ENCODE data around the gene DNAJC6.

DNA sequence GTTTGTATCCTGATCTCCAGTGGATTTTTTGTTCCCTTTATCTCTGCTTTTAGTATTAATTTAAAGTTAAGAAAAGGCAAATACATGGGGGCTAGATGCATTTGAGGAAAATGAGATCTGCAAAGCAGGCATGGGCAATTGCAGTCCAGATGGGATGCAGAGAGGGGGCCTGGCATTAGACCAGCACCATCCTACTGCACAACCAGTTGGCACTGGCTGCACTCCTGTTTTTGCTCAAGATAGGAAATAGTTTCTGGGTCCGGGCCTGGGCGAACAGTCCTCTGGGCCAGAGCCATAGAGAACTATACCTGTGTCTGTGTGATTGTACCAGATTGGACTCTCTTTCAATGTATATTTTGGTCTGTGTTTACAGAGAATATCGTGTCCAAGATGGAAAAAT lies 77.1 kb downstream of the DNAJC6 start:
- TF ChIP-seq, protein P1, sequence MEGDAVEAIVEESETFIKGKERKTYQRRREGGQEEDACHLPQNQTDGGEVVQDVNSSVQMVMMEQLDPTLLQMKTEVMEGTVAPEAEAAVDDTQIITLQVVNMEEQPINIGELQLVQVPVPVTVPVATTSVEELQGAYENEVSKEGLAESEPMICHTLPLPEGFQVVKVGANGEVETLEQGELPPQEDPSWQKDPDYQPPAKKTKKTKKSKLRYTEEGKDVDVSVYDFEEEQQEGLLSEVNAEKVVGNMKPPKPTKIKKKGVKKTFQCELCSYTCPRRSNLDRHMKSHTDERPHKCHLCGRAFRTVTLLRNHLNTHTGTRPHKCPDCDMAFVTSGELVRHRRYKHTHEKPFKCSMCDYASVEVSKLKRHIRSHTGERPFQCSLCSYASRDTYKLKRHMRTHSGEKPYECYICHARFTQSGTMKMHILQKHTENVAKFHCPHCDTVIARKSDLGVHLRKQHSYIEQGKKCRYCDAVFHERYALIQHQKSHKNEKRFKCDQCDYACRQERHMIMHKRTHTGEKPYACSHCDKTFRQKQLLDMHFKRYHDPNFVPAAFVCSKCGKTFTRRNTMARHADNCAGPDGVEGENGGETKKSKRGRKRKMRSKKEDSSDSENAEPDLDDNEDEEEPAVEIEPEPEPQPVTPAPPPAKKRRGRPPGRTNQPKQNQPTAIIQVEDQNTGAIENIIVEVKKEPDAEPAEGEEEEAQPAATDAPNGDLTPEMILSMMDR (IDR thresholded peaks at IDR 0.05; ENCODE audit: low read depth, low read length, poor library complexity, severe bottlenecking) = no peak
- no peak for TF ChIP-seq EZH2phosphoT487 (IDR thresholded peaks at IDR 0.05; ENCODE audit: borderline replicate concordance, low read length)
